Measurements from ENCODE around the gene CCN6. TPM values are rescaled to one million over a fixed set of nuclear protein-coding genes. Genes with fewer than 3 reads are reported as not detected.

CCN6 gene
- polyA plus RNA-seq, 1 experiment = not detected

GRCh38 chr6:112040956-112041355 is 12.9 kb upstream of the CCN6 start:
- H3K27ac ChIP-seq (ENCODE audit: low read depth, low read length) = no peak overlapping the region
- POLR2A ChIA-PET = no interaction called here

GRCh38 chr6:112041535-112041934 is 12.4 kb upstream of the CCN6 start:
- no peak for DNase-seq (ENCODE audit: low read depth, low spot score)
- POLR2A ChIA-PET = no interaction called here
- TF ChIP-seq CTCF (IDR thresholded peaks at IDR 0.05; ENCODE audit: low read depth, low read length) = no peak
- H3K9me3 ChIP-seq (ENCODE audit: control insufficient read depth, insufficient read depth, low read length) = no peaks in the 10 kb centered on the region
- H3K27ac ChIP-seq (ENCODE audit: low read depth, low read length) = no peak overlapping the region
- no peaks in the 10 kb centered on the region for H3K27me3 ChIP-seq (ENCODE audit: control insufficient read depth, insufficient read depth, low read length)
- CTCF ChIA-PET = interaction anchor here (0.5 to 9.2 kb wide), 24 partner anchors 9 to 984 kb away, joined by 3 to 175 read pairs (median 4); a partner anchor contains a TSS
- H3K4me3 ChIP-seq (ENCODE audit: low read depth, low read length) = no peak overlapping the region

More at GRCh38 chr6:112040956-112041355, 12.9 kb upstream of the CCN6 start:
- no peak for DNase-seq (ENCODE audit: low read depth, low spot score)
- CTCF ChIA-PET = interaction anchor here (0.5 to 9.2 kb wide), 11 partner anchors 12 to 782 kb away, joined by 3 to 175 read pairs (median 3); a partner anchor contains a TSS
- no peak for TF ChIP-seq CTCF (IDR thresholded peaks at IDR 0.05; ENCODE audit: low read depth, low read length)
- no peaks in the 10 kb centered on the region for H3K27me3 ChIP-seq (ENCODE audit: control insufficient read depth, insufficient read depth, low read length)
- no peaks in the 10 kb centered on the region for H3K9me3 ChIP-seq (ENCODE audit: control insufficient read depth, insufficient read depth, low read length)
- no peak overlapping the region for H3K4me3 ChIP-seq (ENCODE audit: low read depth, low read length)

- POLR2A ChIA-PET = interaction anchor here (0.7 to 0.8 kb wide), 2 partner anchors 193 to 331 kb away, joined by 3 to 10 read pairs; no protein-coding TSS in a partner anchor
- CTCF ChIA-PET = interaction anchor here (0.6 to 9.2 kb wide), 74 partner anchors 8 to 1032 kb away, joined by 3 to 175 read pairs (median 4); partner anchors contain the start of genes FAM229B, FYN and TUBE1
- Histone ChIP-seq H3K4me3 (ENCODE audit: low read depth, low read length) (peak overlapping the region; percentile 70), H3K27ac (ENCODE audit: low read depth, low read length) (peak overlapping the region; percentile 74), H3K27me3 (ENCODE audit: control insufficient read depth, insufficient read depth, low read length) (no peaks in the 10 kb centered on the region), H3K9me3 (ENCODE audit: control insufficient read depth, insufficient read depth, low read length) (no peaks in the 10 kb centered on the region; the same call in 1 of the 2 replicates)
- peak; percentile 98 for TF ChIP-seq CTCF (IDR thresholded peaks at IDR 0.05; ENCODE audit: low read depth, low read length)
- DNase-seq (ENCODE audit: low read depth, low spot score) = peak; percentile 84
These were observed 10.6 kb upstream of the CCN6 start for GRCh38 chr6:112043032-112044007.

GRCh38 chr6:112044196-112044595 is 9.7 kb upstream of the CCN6 start:
- H3K27me3 ChIP-seq (ENCODE audit: control insufficient read depth, insufficient read depth, low read length) = no peaks in the 10 kb centered on the region
- H3K27ac ChIP-seq (ENCODE audit: low read depth, low read length) = peak overlapping the region; percentile 23
- TF ChIP-seq CTCF (IDR thresholded peaks at IDR 0.05; ENCODE audit: low read depth, low read length) = no peak
- POLR2A ChIA-PET = no interaction called here
- DNase-seq (ENCODE audit: low read depth, low spot score) = no peak
- no peak overlapping the region for H3K4me3 ChIP-seq (ENCODE audit: low read depth, low read length)
- no peaks in the 10 kb centered on the region; the same call in 1 of the 2 replicates for H3K9me3 ChIP-seq (ENCODE audit: control insufficient read depth, insufficient read depth, low read length)
- CTCF ChIA-PET = interaction anchor here (0.6 to 9.2 kb wide), 11 partner anchors 11 to 987 kb away, joined by 3 to 175 read pairs (median 4); a partner anchor contains a TSS
